Sigmoid colon (tissue), 7 donors: ENCODE data around the gene LPAR3. TPM values are rescaled to one million over a fixed set of nuclear protein-coding genes. Genes with fewer than 3 reads are reported as not detected.

Experiments
- DNase-seq: peaks from one replicate; pipeline ENCODE4 v3.0.0-alpha.2; 2019
- H3K27ac ChIP-seq, 4 donors: fragments of 200-600 bp; sonication (generic); one replicate each; pipeline ENCODE4 v1.5.1; 2016 to 2019; ENCODE audit warnings: mild to moderate bottlenecking in 1 of 4
- H3K27me3 ChIP-seq, 3 donors: fragments of 200-600 bp; sonication (generic); one replicate each; pipeline ENCODE4 v1.5.1; 2019; ENCODE audit warnings: mild to moderate bottlenecking in 1 of 3
- H3K36me3 ChIP-seq, 4 donors: fragments of 200-600 bp; sonication (generic); one replicate each; pipeline ENCODE4 v1.5.1; 2016 to 2019
- H3K4me1 ChIP-seq, 4 donors: fragments of 200-600 bp; sonication (generic); one replicate each; pipeline ENCODE4 v1.5.1; 2017 to 2019
- H3K4me3 ChIP-seq, 4 donors: fragments of 200-600 bp; sonication (generic); one replicate each; pipeline ENCODE4 v1.5.1; 2017 to 2019; ENCODE audit warnings: mild to moderate bottlenecking in 2 of 4, moderate library complexity in 1 of 4
- H3K9me3 ChIP-seq, 4 donors: fragments of 200-600 bp in 3 of 4; sonication (generic) in 3 of 4; one replicate each; pipeline versions ENCODE4 v1.5.1 to v1.6.1; 2013 to 2019
- CTCF ChIP-seq, 4 experiments: fragments of 450-650 bp in 3 of 4; fragments of 200-600 bp in 1 of 4; IDR thresholded peaks; one replicate each; pipeline ENCODE4 v1.5.1; 2016 to 2019; ENCODE audit warnings: antibody characterized with exemption in 4 of 4, mild to moderate bottlenecking in 3 of 4, moderate library complexity in 2 of 4
- EP300 ChIP-seq, 4 donors: sonication (generic); formaldehyde crosslinking; IDR thresholded peaks; one replicate each; pipeline ENCODE4 v1.6.1; 2017; ENCODE audit warnings: antibody characterized with exemption in 4 of 4
- POLR2A ChIP-seq, 2 donors: fragments of 450-650 bp; IDR thresholded peaks; one replicate each; pipeline ENCODE4 v1.6.1; 2016; ENCODE audit warnings: antibody characterized with exemption in 2 of 2, mild to moderate bottlenecking in 2 of 2, moderate library complexity in 2 of 2
- POLR2AphosphoS5 ChIP-seq, 4 donors: sonication (generic); formaldehyde crosslinking; IDR thresholded peaks; one replicate each; pipeline ENCODE4 v1.6.1; 2017; ENCODE audit warnings: antibody characterized with exemption in 4 of 4
- WGBS, 2 donors: extraction: QIAGEN DNeasy Blood & Tissue Kit; methylation state at CpG; one replicate each; pipeline ENCODE4 v1.1.7; 2013; 5-methylcytosine and 5-hydroxymethylcytosine counted together
- intact Hi-C: fragments of 100-400 bp; cut with DNase I; formaldehyde crosslinking; loops from one replicate; pipeline ENCODE4 v1.15.1; 2023
- polyA plus RNA-seq, 3 donors: library from polyadenylated mRNA; stranded (reverse); fragments of 200-250 nt; gene quantifications; one replicate each; pipeline ENCODE4 v1.2.3, GENCODE V29; 2013
- total RNA-seq, 4 donors: library from RNA; depleted of rRNA; stranded (reverse); fragments of >200 nt; gene quantifications; one replicate each; pipeline ENCODE4 v1.1.0, GENCODE V29; 2016
- donor health status: healthy with polysubstance abuse.
- donor health status: Bipolar disorder and iron deficiency.
- donor health status: healthy.

Gene LPAR3
- total and polyA plus RNA-seq, 7 donors: 0.23 to 1.4 (median 0.60) TPM; not detected in 4

GRCh38 chr1:84773195-84773594 is 119.8 kb downstream of the LPAR3 start:
- H3K4me3 ChIP-seq: no peak overlapping the region
- intact Hi-C loops: loop anchor here (5.0 kb wide), 3 partner anchors 164 to 841 kb away; no protein-coding TSS in a partner anchor
- 71 to 83% methylated on average over 6 of the region's 6 CpGs for WGBS, 2 donors
- no peak for DNase-seq
- H3K27ac ChIP-seq: no peak overlapping the region
- H3K27me3 ChIP-seq: no peaks in the 10 kb centered on the region
- TF ChIP-seq CTCF (IDR thresholded peaks at IDR 0.05) (no peak), POLR2A (IDR thresholded peaks at IDR 0.05) (no peak), POLR2AphosphoS5 (IDR thresholded peaks at IDR 0.05) (no peak), EP300 (IDR thresholded peaks at IDR 0.05) (no peak)
- H3K9me3 ChIP-seq: no peaks in the 10 kb centered on the region
- no peaks in the 10 kb centered on the region for H3K36me3 ChIP-seq
- H3K4me1 ChIP-seq: no peaks in the 10 kb centered on the region

- WGBS, 2 donors: 5 to 23% methylated on average over 6 of the region's 6 CpGs
- no peaks in the 10 kb centered on the region for H3K36me3 ChIP-seq
- H3K4me1 ChIP-seq: no peaks in the 10 kb centered on the region
- TF ChIP-seq POLR2A (IDR thresholded peaks at IDR 0.05): no peak
- TF ChIP-seq CTCF (IDR thresholded peaks at IDR 0.05): peak; percentile 73 to 90 (median 80)
- H3K9me3 ChIP-seq: no peaks in the 10 kb centered on the region
- H3K27me3 ChIP-seq: no peaks in the 10 kb centered on the region
- H3K4me3 ChIP-seq: no peak overlapping the region
- H3K27ac ChIP-seq: no peak overlapping the region
- intact Hi-C loops: loop anchor here (5.0 kb wide), 3 partner anchors 165 to 840 kb away; no protein-coding TSS in a partner anchor
- DNase-seq: peak; percentile 91
Measured at GRCh38 chr1:84772428-84772943, 120.5 kb downstream of the LPAR3 start.

- Histone ChIP-seq H3K4me3 (no peak overlapping the region), H3K27me3 (no peaks in the 10 kb centered on the region), H3K27ac (no peak overlapping the region), H3K9me3 (no peaks in the 10 kb centered on the region), H3K36me3 (no peaks in the 10 kb centered on the region), H3K4me1 (no peaks in the 10 kb centered on the region)
- intact Hi-C loops: loop anchor here (5.0 kb wide), 3 partner anchors 165 to 840 kb away; no protein-coding TSS in a partner anchor
- 58 to 85% methylated on average over 2 of the region's 2 CpGs for WGBS, 2 donors
- no peak for DNase-seq
- no peak for TF ChIP-seq POLR2A (IDR thresholded peaks at IDR 0.05)
- TF ChIP-seq POLR2AphosphoS5 (IDR thresholded peaks at IDR 0.05): no peak
- no peak for TF ChIP-seq EP300 (IDR thresholded peaks at IDR 0.05)
- TF ChIP-seq CTCF (IDR thresholded peaks at IDR 0.05): no peak
Measured at GRCh38 chr1:84771895-84772294, 121.1 kb downstream of the LPAR3 start.

GRCh38 chr1:84770481-84770880 is 122.5 kb downstream of the LPAR3 start:
- intact Hi-C loops: loop anchor here (5.0 kb wide), 3 partner anchors 167 to 838 kb away; no protein-coding TSS in a partner anchor
- H3K36me3 ChIP-seq: no peaks in the 10 kb centered on the region

More at GRCh38 chr1:84770481-84770880, 122.5 kb downstream of the LPAR3 start:
- no peak for DNase-seq
- Histone ChIP-seq H3K4me1 (no peaks in the 10 kb centered on the region), H3K27me3 (no peaks in the 10 kb centered on the region), H3K4me3 (no peak overlapping the region), H3K27ac (no peak overlapping the region), H3K9me3 (no peaks in the 10 kb centered on the region)
- 92 to 95% methylated on average over 2 of the region's 2 CpGs for WGBS, 2 donors
- TF ChIP-seq POLR2A (IDR thresholded peaks at IDR 0.05) (no peak), EP300 (IDR thresholded peaks at IDR 0.05) (no peak), CTCF (IDR thresholded peaks at IDR 0.05) (no peak), POLR2AphosphoS5 (IDR thresholded peaks at IDR 0.05) (no peak)
